Activated naive CD8-positive, alpha-beta T cell treated with anti-CD3 and anti-CD28 coated beads, Interleukin-2, amount 50 U/mL, for 24 hours (primary cell): ENCODE results near the gene DYSF.

Experiments
- ATAC-seq: fragments of 150-1000 bp; cut with Tn5 transposase; one replicate; pipeline ENCODE4 v1.10.0; 2021
- DNase-seq: peaks from one replicate; pipeline ENCODE4 v3.0.0; 2021
- H3K27ac Mint-ChIP-seq: one replicate; pipeline ENCODE4 v1.8.0; 2021; ENCODE audit warnings: mild to moderate bottlenecking, mixed read lengths
- H3K27me3 Mint-ChIP-seq: one replicate; pipeline ENCODE4 v1.8.0; 2021; ENCODE audit warnings: mixed read lengths
- H3K36me3 Mint-ChIP-seq: one replicate; pipeline ENCODE4 v1.8.0; 2021; ENCODE audit warnings: low read depth, mixed read lengths
- H3K4me1 Mint-ChIP-seq: one replicate; pipeline ENCODE4 v1.8.0; 2021; ENCODE audit warnings: mixed read lengths
- H3K4me3 Mint-ChIP-seq: one replicate; pipeline ENCODE4 v1.8.0; 2021; ENCODE audit warnings: mild to moderate bottlenecking, moderate library complexity, mixed read lengths
- H3K9me3 Mint-ChIP-seq: one replicate; pipeline ENCODE4 v1.8.0; 2021; ENCODE audit warnings: mixed read lengths

DYSF gene

DNA sequence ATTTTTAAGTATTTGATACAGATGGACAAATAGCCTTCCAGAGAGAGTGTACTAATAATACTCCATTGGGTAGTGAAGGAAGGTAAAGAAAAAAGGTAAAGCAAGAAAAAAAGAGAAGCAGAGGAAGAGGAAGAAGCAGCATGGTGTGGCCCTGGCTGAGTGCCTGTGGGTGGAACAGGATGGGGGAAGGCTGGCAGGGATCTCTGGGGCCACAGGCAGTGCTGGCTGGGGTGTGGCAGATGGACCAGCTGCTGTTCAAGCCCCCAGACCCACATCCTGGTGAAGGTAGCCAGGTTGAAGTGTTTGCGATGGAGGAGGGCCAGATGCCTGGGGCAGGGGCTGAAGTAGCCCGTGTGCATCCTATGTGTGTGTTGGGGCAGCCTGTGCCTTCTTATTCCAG lies 79.0 kb downstream of the DYSF start:
- no peak for ATAC-seq
- H3K27me3 Mint-ChIP-seq = peaks cover 24% of the 10 kb centered on the region
- no peak overlapping the region for H3K27ac Mint-ChIP-seq
- no peak overlapping the region for H3K4me3 Mint-ChIP-seq
- no peaks in the 10 kb centered on the region for H3K9me3 Mint-ChIP-seq
- DNase-seq = no peak
- H3K36me3 Mint-ChIP-seq = no peaks in the 10 kb centered on the region
- H3K4me1 Mint-ChIP-seq = no peaks in the 10 kb centered on the region

GRCh38 chr2:71534201-71534600 lies 80.8 kb downstream of the DYSF start:
- DNase-seq (no peak), ATAC-seq (no peak)
- Mint-ChIP-seq H3K27ac (no peak overlapping the region), H3K9me3 (no peaks in the 10 kb centered on the region), H3K4me3 (no peak overlapping the region), H3K36me3 (no peaks in the 10 kb centered on the region), H3K27me3 (peaks cover 23% of the 10 kb centered on the region), H3K4me1 (no peaks in the 10 kb centered on the region)

DNA sequence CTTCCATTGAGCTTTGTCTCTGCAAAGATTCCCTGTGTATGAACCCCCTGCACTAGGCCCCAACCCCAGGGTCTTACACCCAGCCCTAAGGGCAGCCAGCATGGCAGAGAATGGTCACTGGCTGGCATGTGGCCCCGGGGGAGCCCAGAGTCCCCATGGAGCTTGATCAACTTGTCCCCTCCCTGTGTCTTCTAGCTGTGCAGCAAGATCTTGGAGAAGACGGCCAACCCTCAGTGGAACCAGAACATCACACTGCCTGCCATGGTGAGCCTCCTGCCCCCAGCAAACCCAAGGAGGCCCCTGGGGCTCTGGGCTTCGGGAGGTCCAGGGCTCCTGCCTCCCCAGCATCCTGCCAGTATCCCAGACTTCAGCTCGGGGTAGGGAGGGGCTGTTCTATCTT lies 81.5 kb downstream of the DYSF start:
- DNase-seq = no peak
- Mint-ChIP-seq H3K27me3 (peaks cover 19% of the 10 kb centered on the region), H3K27ac (no peak overlapping the region), H3K4me3 (no peak overlapping the region), H3K9me3 (no peaks in the 10 kb centered on the region), H3K4me1 (no peaks in the 10 kb centered on the region), H3K36me3 (no peaks in the 10 kb centered on the region)
- no peak for ATAC-seq

- H3K9me3 Mint-ChIP-seq = no peaks in the 10 kb centered on the region
- H3K36me3 Mint-ChIP-seq = no peaks in the 10 kb centered on the region
- peaks cover 17% of the 10 kb centered on the region for H3K27me3 Mint-ChIP-seq
- no peak for ATAC-seq
- no peak for DNase-seq
- H3K27ac Mint-ChIP-seq = no peak overlapping the region
- no peak overlapping the region for H3K4me3 Mint-ChIP-seq
- H3K4me1 Mint-ChIP-seq = no peaks in the 10 kb centered on the region
These were observed 82.2 kb downstream of the DYSF start for GRCh38 chr2:71535526-71535925.

GRCh38 chr2:71536226-71536671 lies 82.9 kb downstream of the DYSF start:
- Mint-ChIP-seq H3K4me3 (no peak overlapping the region), H3K4me1 (no peaks in the 10 kb centered on the region), H3K9me3 (no peaks in the 10 kb centered on the region), H3K27me3 (peaks cover 10% of the 10 kb centered on the region), H3K36me3 (no peaks in the 10 kb centered on the region), H3K27ac (no peak overlapping the region)
- DNase-seq (no peak), ATAC-seq (no peak)

DNA sequence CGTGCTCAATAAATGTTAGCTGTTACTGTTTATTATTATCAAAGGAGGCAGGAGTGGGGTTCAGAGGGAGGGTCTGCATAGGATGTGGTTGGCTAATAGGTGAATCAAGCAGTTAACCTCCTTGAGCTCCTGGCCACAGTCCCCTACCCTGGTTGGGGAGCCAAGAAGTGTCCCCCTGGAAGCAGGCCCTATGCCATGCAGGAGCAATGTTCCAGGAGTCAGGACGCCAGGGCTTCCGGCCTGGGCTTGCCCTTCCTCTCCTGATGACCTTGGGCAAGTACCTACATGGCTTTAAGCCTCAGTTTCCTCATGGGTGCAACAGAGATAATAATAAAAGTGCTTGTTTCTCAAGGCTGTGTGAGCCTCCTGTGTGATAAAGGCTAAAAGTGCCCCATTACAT lies 84.9 kb downstream of the DYSF start:
- H3K36me3 Mint-ChIP-seq = no peaks in the 10 kb centered on the region
- peaks cover 4% of the 10 kb centered on the region for H3K27me3 Mint-ChIP-seq
- H3K27ac Mint-ChIP-seq = no peak overlapping the region
- DNase-seq (no peak), ATAC-seq (no peak)
- H3K4me1 Mint-ChIP-seq = no peaks in the 10 kb centered on the region
- H3K4me3 Mint-ChIP-seq = no peak overlapping the region
- H3K9me3 Mint-ChIP-seq = no peaks in the 10 kb centered on the region

DNA sequence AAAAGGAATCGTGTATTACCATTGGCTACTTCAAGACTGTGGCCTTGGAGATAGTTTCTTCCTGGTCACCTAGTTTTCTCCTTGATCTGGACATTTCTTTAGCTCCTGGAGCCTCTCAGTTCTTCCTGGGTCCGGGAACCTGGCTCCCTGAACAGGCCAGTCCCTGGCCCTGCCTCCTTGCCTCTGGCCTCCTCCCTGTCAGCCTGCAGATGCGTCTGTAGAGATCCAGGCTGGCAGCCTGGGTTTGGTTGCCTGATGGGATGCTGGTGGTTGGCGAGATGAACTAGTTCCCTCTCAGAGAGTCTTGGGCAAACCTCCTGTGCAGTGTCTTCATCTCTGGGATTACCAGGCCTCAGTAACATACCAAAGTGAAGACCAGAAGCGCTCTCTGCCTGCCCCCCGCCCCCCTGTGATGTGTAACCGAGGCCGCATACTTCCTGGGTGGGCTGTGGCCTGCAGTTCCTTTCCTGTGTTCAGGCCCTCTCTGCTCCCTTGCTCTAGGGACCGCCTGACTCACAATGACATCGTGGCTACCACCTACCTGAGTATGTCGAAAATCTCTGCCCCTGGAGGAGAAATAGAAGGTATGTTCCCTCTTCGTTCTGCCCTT lies 85.4 kb downstream of the DYSF start:
- Mint-ChIP-seq H3K27ac (no peak overlapping the region), H3K4me1 (no peaks in the 10 kb centered on the region), H3K36me3 (no peaks in the 10 kb centered on the region), H3K27me3 (peaks cover 2% of the 10 kb centered on the region), H3K4me3 (peak overlapping the region; percentile 44), H3K9me3 (no peaks in the 10 kb centered on the region)
- peak; percentile 63 for ATAC-seq
- DNase-seq = peak; percentile 14

- ATAC-seq (no peak), DNase-seq (no peak)
- H3K9me3 Mint-ChIP-seq = no peaks in the 10 kb centered on the region
- H3K4me1 Mint-ChIP-seq = peaks cover 10% of the 10 kb centered on the region
- no peak overlapping the region for H3K4me3 Mint-ChIP-seq
- no peaks in the 10 kb centered on the region for H3K36me3 Mint-ChIP-seq
- H3K27me3 Mint-ChIP-seq = peaks cover 15% of the 10 kb centered on the region
- no peak overlapping the region for H3K27ac Mint-ChIP-seq
These were observed 87.5 kb downstream of the DYSF start for GRCh38 chr2:71540818-71541217.

DNA sequence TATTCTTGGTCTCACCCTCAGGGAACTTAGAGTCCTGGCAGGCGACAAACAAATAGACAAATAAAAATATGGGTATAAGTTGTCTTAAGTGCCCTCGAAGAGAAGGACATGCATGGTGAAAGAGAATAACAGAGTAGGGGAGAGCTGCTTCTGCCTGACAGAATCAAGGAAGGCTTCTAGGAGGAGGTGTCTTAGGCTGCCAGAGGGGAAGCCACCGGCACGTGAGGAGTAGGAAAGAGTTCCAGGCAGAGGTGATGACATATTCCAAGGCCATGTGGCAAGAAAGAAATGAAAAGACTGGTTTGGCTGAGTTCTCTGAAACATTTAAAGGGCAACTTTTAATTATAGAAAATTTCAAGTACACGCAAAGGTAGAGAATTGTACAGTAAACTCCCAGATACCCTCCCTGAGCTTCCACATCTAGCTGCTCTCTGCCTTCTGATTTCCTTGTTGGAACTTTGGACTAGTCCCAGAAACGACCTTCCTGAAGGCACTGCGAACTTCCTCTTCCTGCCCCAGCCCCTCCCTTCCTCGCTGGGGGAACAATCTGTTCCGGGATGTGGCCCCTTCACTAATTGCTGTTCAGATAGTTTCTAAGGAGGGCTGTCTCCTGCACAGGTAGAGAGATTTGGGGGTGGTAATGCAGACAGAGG lies 91.7 kb downstream of the DYSF start:
- Mint-ChIP-seq H3K9me3 (no peaks in the 10 kb centered on the region), H3K4me3 (peak overlapping the region; percentile 47), H3K27ac (no peak overlapping the region), H3K27me3 (peaks cover 13% of the 10 kb centered on the region), H3K4me1 (peaks cover 10% of the 10 kb centered on the region), H3K36me3 (no peaks in the 10 kb centered on the region)
- ATAC-seq (no peak), DNase-seq (peak; percentile 7)

GRCh38 chr2:71545572-71546274 lies 92.4 kb downstream of the DYSF start:
- ATAC-seq (peak; percentile 81), DNase-seq (peak; percentile 55)
- peak overlapping the region; percentile 47 for H3K4me3 Mint-ChIP-seq
- H3K4me1 Mint-ChIP-seq = peaks cover 10% of the 10 kb centered on the region
- H3K27me3 Mint-ChIP-seq = peaks cover 13% of the 10 kb centered on the region
- no peaks in the 10 kb centered on the region for H3K36me3 Mint-ChIP-seq
- H3K9me3 Mint-ChIP-seq = no peaks in the 10 kb centered on the region
- no peak overlapping the region for H3K27ac Mint-ChIP-seq

DNA sequence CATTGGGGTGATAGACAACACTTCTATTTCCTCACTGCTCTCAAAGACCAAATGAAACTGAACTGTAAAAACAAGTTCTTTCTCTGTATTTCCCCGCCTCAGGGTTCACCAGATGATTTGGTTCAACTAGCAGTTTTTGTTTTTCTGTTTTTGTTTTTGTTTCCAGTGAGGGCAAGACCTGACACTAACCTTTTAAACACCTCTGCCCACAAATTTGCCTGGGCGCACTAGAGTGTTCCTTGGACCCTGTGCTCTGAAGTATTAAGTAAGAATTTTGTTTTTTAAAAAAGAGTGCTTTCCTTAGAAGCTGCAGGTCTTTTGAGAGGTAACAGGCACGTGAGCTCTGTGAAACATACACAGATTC lies 92.9 kb downstream of the DYSF start:
- no peaks in the 10 kb centered on the region for H3K36me3 Mint-ChIP-seq
- peaks cover 10% of the 10 kb centered on the region for H3K4me1 Mint-ChIP-seq
- no peaks in the 10 kb centered on the region for H3K9me3 Mint-ChIP-seq
- H3K27me3 Mint-ChIP-seq = peaks cover 13% of the 10 kb centered on the region
- DNase-seq (no peak), ATAC-seq (no peak)
- H3K4me3 Mint-ChIP-seq = no peak overlapping the region
- H3K27ac Mint-ChIP-seq = no peak overlapping the region

DNA sequence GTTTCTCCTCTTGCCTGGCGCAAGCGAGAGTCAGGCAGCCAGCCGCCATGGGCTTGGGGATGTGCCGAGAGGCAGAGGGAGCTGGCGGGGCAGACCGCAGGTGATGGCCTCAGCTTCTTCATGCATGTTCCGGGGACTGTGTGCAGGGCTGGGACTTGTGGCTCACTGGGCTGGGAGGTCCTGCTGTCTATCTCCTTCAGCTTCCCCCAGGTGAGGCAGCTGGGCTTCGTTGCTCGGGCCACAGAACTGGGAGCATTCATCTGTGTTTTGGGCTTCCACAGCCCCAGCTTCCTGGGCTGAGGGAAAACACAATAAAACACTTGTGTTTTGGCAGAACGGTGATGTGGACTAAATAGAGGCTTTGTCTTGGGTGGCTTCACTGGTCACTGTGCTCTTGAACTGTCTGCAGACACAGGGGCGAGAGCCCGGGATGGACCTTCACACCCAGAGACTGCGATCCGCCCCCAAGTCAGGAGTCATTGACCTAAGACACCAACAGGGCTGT lies 93.5 kb downstream of the DYSF start:
- Mint-ChIP-seq H3K27me3 (peaks cover 13% of the 10 kb centered on the region), H3K4me3 (no peak overlapping the region), H3K27ac (no peak overlapping the region), H3K9me3 (no peaks in the 10 kb centered on the region), H3K36me3 (no peaks in the 10 kb centered on the region), H3K4me1 (peaks cover 10% of the 10 kb centered on the region)
- ATAC-seq (no peak), DNase-seq (no peak)

- Mint-ChIP-seq H3K27me3 (peaks cover 13% of the 10 kb centered on the region), H3K27ac (no peak overlapping the region), H3K36me3 (no peaks in the 10 kb centered on the region), H3K4me1 (peaks cover 10% of the 10 kb centered on the region), H3K4me3 (no peak overlapping the region), H3K9me3 (no peaks in the 10 kb centered on the region)
- no peak for ATAC-seq
- DNase-seq = no peak
These were observed 94.4 kb downstream of the DYSF start for GRCh38 chr2:71547616-71548285.

- Mint-ChIP-seq H3K27ac (no peak overlapping the region), H3K36me3 (no peaks in the 10 kb centered on the region), H3K27me3 (peaks cover 13% of the 10 kb centered on the region), H3K4me1 (peaks cover 10% of the 10 kb centered on the region), H3K4me3 (no peak overlapping the region), H3K9me3 (no peaks in the 10 kb centered on the region)
- DNase-seq (peak; percentile 73), ATAC-seq (peak; percentile 47)
These were observed 95.5 kb downstream of the DYSF start for GRCh38 chr2:71548646-71549425.
